Activated CD4-positive, alpha-beta memory T cell treated with anti-CD3 and anti-CD28 coated beads, Interleukin-2, amount 10 ng/mL, durations not matched to agents 7 days and 5 days (primary cell): ENCODE measurements around the gene MICALL2. TPM values are rescaled to one million over a fixed set of nuclear protein-coding genes. Genes with fewer than 3 reads are reported as not detected.

ENCODE experiments used
- CTCF ChIA-PET: fragments of 350-600 bp; sonication (Branson Sonifier 250); formaldehyde crosslinking; loops from one replicate; lab custom pipeline; 2021; ENCODE audit warnings: antibody characterized with exemption, inconsistent platforms; lab: Charles Lee
- POLR2A ChIA-PET: fragments of 350-600 bp; sonication (Branson Sonifier 250); formaldehyde crosslinking; loops from one replicate; lab custom pipeline; 2021; ENCODE audit warnings: antibody characterized with exemption; lab: Charles Lee
- DNase-seq: peaks from one replicate; pipeline ENCODE4 v3.0.0-alpha.2; 2020
- H3K27ac Mint-ChIP-seq: one replicate; pipeline ENCODE4 v1.8.0; 2021; ENCODE audit warnings: mild to moderate bottlenecking, mixed read lengths
- H3K27me3 Mint-ChIP-seq: one replicate; pipeline ENCODE4 v1.8.0; 2021; ENCODE audit warnings: mixed read lengths
- H3K36me3 Mint-ChIP-seq: one replicate; pipeline ENCODE4 v1.8.0; 2021; ENCODE audit warnings: low read depth, mixed read lengths
- H3K4me1 Mint-ChIP-seq: one replicate; pipeline ENCODE4 v1.8.0; 2021; ENCODE audit warnings: mixed read lengths
- H3K4me3 Mint-ChIP-seq: one replicate; pipeline ENCODE4 v1.8.0; 2021; ENCODE audit warnings: mild to moderate bottlenecking, mixed read lengths
- H3K9me3 Mint-ChIP-seq: one replicate; pipeline ENCODE4 v1.8.0; 2021; ENCODE audit warnings: mixed read lengths
- total RNA-seq, 2 experiments: library from RNA; stranded (reverse); gene quantifications; one replicate each; pipeline ENCODE4 v1.2.3, GENCODE V29; 2021

Gene MICALL2
- total RNA-seq, 2 experiments from 2014 or later, result 1.5 to 1.6 TPM

DNA sequence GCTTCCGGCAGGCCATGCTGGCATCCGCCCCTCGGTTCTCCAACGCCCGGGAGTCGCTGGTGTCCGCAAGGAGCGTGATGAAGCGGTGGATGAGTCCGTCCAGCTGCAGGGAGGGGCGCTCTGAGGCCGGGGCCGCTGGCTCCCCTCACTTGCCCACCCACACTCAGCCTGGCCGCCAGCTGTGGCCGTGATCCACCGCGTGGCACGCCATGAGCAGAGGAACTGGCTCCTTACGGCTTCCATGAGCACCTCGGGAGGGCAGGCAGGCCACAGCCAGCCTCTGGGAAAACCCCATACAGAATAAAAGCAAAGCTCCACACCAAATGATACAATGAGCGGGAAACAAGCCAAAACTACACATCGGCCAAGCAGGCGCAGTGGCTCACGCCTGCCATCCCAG is 15.5 kb upstream of the MICALL2 start:
- DNase-seq, result no peak
- no peaks in the 10 kb centered on the region for H3K9me3 Mint-ChIP-seq
- H3K27me3 Mint-ChIP-seq, result no peaks in the 10 kb centered on the region
- H3K4me1 Mint-ChIP-seq, result peaks cover 9% of the 10 kb centered on the region
- POLR2A ChIA-PET, result no interaction called here
- CTCF ChIA-PET, result interaction anchor here (0.6 to 1.5 kb wide), 13 partner anchors 9 to 297 kb away, joined by 3 to 5 read pairs (median 3); partner anchors contain the start of gene PSMG3
- H3K36me3 Mint-ChIP-seq, result no peaks in the 10 kb centered on the region
- H3K27ac Mint-ChIP-seq, result no peak overlapping the region
- no peak overlapping the region for H3K4me3 Mint-ChIP-seq

DNA sequence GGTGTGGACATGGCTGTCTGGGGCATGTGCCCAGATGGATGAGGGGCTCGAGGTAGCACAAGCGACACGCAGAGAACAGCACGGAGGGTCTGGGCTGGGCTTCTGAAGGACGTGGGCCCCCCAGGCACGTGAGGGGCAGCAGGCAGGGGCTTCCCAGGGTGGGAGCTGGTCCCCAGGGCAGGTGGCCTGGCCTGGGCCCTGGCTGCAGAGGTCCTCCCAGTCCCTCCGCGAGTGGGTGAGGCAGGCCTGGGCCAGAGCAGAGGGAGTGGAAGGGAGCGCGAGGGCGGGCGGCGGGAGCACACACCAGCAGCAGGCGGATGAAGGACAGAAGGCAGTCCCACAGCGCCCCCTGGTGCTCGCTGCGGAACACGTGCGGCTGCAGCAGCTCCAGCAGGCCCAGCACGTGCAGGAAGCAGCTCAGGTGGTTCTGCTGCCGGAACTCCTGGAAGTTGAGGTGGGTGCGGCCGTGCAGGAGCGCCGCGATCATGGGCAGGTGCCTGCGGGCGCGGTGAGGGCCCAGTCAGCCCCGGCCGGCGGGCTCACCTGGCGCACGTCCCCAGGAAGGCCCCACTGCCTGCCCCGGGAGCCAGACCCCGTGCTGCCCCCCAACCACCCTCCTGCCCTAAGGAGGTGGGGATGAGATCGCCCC is 14.7 kb upstream of the MICALL2 start:
- H3K4me3 Mint-ChIP-seq, result no peak overlapping the region
- no peaks in the 10 kb centered on the region for H3K27me3 Mint-ChIP-seq
- no peaks in the 10 kb centered on the region for H3K36me3 Mint-ChIP-seq
- DNase-seq, result peak; percentile 89
- peak overlapping the region; percentile 44 for H3K27ac Mint-ChIP-seq
- ChIA-PET POLR2A (interaction anchor here (0.6 kb wide), 1 partner anchor 500 kb away, joined by 3 read pairs; no protein-coding TSS in a partner anchor), CTCF (interaction anchor here (0.6 to 1.5 kb wide), 13 partner anchors 9 to 297 kb away, joined by 3 to 5 read pairs (median 3); partner anchors contain the start of gene PSMG3)
- no peaks in the 10 kb centered on the region for H3K9me3 Mint-ChIP-seq
- H3K4me1 Mint-ChIP-seq, result peaks cover 9% of the 10 kb centered on the region

DNA sequence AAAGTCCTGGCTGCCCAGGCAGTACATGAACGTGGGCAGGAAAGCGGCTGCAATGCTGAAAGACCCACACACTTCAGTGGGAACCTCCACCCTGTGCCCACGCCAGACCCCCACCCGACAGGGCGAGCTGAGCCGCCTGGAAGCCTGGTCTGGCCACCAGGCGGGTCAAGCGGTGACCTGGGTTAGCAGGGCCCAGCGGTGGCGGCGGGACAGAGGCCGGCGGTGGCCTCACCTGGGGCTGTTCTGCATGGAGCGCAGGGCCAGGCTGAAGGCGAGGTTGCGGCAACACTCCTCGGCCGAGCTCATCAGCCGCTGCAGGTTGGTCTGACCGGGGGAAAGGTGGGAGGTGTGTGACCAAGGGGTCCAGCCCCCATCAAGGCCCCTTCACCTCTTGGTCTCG is 11.6 kb upstream of the MICALL2 start:
- H3K27ac Mint-ChIP-seq, result no peak overlapping the region
- peaks cover 9% of the 10 kb centered on the region for H3K4me1 Mint-ChIP-seq
- no peaks in the 10 kb centered on the region for H3K9me3 Mint-ChIP-seq
- H3K27me3 Mint-ChIP-seq, result no peaks in the 10 kb centered on the region
- CTCF ChIA-PET, result no interaction called here
- DNase-seq, result no peak
- POLR2A ChIA-PET, result no interaction called here
- H3K36me3 Mint-ChIP-seq, result no peaks in the 10 kb centered on the region
- no peak overlapping the region for H3K4me3 Mint-ChIP-seq

DNA sequence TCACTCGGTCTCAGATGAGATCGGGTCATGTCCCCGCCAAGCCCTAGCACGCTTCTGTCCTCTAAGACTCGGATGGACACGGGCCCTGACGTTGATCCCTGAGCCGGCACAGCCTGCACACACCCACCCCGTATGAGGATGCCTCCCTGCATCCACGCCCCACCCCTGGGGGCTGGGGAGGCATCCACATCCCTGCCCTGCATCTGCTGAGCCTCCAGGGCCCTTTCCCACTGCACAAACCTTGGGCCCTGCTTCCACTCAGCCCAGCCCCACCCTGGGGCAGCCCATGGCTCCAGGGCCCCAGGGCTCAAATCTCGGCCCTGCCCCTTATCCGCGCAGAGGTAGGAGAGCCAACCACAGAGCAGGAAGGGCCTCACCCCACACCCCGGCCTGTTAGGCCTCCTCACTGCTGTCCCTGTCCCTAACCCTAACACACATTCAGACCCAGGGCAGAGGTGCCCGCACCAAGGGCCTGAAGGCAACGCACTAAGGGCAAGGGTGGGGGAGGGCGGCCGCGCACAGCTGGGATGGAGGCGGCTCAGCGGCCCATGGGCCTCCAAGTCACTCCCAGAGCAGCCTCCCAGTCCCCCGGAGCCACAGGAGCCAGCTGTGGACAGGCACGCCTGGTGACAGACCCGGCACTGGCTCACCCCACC is 9.5 kb upstream of the MICALL2 start:
- H3K9me3 Mint-ChIP-seq, result no peaks in the 10 kb centered on the region
- no peak for DNase-seq
- no peak overlapping the region for H3K27ac Mint-ChIP-seq
- ChIA-PET CTCF (no interaction called here), POLR2A (no interaction called here)
- no peak overlapping the region for H3K4me3 Mint-ChIP-seq
- no peaks in the 10 kb centered on the region for H3K36me3 Mint-ChIP-seq
- H3K27me3 Mint-ChIP-seq, result no peaks in the 10 kb centered on the region
- peaks cover 3% of the 10 kb centered on the region for H3K4me1 Mint-ChIP-seq

DNA sequence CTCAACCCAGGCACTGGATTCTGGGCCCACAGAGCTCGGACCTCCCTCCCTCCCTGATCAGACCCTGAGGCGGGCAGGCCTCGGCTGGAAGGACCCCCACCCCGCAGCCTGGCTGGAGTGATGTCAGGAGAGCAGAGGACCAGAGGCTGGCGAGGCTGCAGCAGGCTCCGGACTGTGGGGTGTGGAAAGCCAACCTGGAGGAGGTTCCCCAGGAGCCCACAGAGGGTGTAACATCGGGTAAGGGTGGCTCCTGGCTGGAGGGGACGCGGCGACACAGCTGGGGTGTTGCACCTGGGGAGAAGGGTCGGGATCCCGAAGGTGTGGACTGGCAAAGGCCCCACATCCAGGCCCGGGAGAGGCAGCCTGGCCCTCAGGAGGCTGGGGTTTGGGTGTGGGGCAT is 8.9 kb upstream of the MICALL2 start:
- Mint-ChIP-seq H3K36me3 (no peaks in the 10 kb centered on the region), H3K4me3 (no peak overlapping the region), H3K4me1 (peaks cover 1% of the 10 kb centered on the region), H3K27ac (no peak overlapping the region), H3K9me3 (no peaks in the 10 kb centered on the region), H3K27me3 (no peaks in the 10 kb centered on the region)
- CTCF ChIA-PET, result no interaction called here
- POLR2A ChIA-PET, result no interaction called here
- DNase-seq, result no peak

DNA sequence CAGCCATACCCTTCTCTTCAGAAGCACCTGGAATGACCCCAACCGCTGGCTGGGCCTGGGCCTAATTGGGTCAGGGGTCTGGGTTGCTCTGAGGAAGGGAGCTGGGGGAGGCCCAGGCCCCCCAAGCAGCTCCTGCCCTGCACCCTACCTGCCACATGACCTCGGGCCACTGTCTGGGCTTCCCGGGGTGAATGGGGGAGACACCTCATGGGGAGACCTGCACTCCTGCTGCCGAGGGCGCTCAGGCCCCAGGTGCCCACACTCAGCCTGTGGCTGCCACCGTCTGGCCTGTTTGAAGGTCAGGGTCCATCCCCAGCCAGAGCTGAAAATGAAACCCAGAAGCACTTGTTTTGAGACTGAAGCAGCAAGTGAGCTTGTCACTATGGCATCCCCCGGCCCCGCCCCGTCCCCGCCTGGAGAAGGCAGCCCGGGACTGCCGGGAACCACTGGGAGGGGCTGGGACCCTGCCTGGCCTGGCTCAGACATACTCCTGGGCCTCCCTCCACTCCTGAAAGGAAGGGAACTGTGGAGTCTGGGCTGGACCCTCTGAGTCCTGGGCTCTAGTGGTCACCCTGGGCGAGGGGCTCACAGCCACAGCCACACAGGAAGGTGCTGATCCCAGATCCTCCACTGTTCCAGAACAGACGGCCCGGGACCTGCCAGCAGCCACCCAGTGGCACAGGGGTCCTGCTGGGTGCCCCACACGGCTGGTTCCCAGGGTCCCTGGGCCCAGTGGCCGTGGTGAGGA is 7.4 kb upstream of the MICALL2 start:
- CTCF ChIA-PET, result no interaction called here
- no peak overlapping the region for H3K4me3 Mint-ChIP-seq
- H3K27me3 Mint-ChIP-seq, result no peaks in the 10 kb centered on the region
- H3K27ac Mint-ChIP-seq, result no peak overlapping the region
- POLR2A ChIA-PET, result no interaction called here
- H3K36me3 Mint-ChIP-seq, result no peaks in the 10 kb centered on the region
- DNase-seq, result no peak
- H3K4me1 Mint-ChIP-seq, result peaks cover 2% of the 10 kb centered on the region
- H3K9me3 Mint-ChIP-seq, result no peaks in the 10 kb centered on the region

DNA sequence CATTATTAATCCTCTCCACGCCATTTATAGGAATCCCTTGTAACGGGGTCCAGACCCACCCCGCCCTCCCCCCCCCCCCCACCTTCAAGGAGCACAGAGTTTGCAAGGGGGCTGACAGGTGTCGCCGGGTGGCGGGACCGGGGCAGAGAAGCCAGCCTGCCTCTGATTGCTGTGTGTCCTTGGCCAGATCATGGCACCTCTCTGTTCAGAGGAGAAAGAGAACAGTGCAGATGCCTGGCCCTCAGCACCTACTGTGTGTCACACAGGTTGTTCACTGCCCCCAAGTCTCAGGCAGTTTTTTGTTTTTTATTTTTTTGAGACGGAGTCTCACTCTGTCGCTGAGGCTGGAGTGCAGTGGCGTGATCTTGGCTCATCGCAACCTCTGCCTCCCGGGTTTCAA is 5.4 kb upstream of the MICALL2 start:
- H3K4me1 Mint-ChIP-seq, result peaks cover 7% of the 10 kb centered on the region
- H3K9me3 Mint-ChIP-seq, result no peaks in the 10 kb centered on the region
- CTCF ChIA-PET, result no interaction called here
- POLR2A ChIA-PET, result no interaction called here
- DNase-seq, result no peak
- H3K27me3 Mint-ChIP-seq, result no peaks in the 10 kb centered on the region
- no peaks in the 10 kb centered on the region for H3K36me3 Mint-ChIP-seq
- H3K27ac Mint-ChIP-seq, result no peak overlapping the region
- no peak overlapping the region for H3K4me3 Mint-ChIP-seq

DNA sequence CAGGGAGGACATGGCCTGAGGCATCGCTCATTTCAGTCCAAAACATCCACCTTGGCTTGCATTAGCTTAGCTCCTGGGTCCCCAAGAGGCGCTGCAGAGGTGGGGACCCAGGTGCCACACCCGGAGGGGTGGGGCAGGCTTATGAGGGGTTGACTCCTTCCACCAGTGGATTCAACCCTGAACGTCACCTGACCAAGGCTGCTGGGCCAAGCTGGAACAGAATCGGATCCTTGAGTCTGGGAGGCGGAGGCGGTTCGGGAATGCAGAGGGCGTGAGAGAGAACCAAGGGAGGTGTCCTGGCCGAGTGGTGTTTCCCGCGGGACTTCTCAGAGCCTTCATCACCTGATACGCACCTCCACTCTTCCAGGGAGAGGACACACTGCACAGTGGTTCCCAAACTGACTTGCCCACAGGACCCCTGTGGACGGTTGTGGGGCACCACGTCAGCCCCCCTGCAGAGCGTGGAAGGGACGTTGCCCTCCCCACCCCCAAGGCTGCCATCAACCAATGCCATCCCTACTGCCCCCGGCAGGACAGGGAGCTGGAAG is 4.5 kb upstream of the MICALL2 start:
- DNase-seq, result no peak
- Mint-ChIP-seq H3K27me3 (no peaks in the 10 kb centered on the region), H3K4me1 (peaks cover 7% of the 10 kb centered on the region), H3K4me3 (no peak overlapping the region), H3K9me3 (no peaks in the 10 kb centered on the region), H3K27ac (no peak overlapping the region), H3K36me3 (no peaks in the 10 kb centered on the region)
- POLR2A ChIA-PET, result no interaction called here
- CTCF ChIA-PET, result no interaction called here

DNA sequence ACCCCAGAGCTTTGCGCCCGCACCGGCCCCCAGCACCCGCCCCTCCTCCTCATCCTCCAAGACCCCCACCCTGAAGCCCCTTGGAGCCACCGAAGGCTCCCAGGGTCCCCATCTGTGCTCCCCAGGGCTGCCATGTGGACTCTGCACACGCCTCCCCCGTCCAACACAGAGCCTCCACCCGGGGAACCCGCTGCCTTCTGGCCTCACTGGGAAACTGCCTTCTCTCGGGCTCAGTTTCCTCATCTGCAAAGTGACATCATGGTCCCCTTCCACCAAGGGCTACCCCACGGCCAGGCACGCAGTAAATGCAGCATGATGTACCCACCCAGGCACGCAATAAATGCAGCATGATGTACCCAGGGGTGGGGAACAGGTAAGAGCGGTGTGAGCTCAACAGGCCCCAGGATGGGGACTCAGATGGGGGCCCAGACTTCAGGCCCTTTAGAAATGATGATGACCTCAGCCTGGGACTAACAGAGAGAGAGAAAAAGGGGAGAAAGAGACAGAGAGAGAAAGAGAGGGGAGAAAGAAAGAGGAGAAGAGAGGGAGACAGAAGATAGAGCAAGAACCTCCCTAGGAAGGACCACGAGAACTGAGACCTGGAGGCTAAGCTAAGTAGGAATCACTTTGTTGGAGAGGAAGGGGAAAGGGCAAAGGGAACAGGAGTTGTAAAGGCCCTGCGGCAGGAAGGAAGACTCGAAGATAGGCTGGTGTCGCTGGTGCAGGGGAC is 2.5 kb upstream of the MICALL2 start:
- DNase-seq, result no peak
- POLR2A ChIA-PET, result no interaction called here
- Mint-ChIP-seq H3K4me3 (no peak overlapping the region), H3K36me3 (no peaks in the 10 kb centered on the region), H3K27me3 (no peaks in the 10 kb centered on the region), H3K4me1 (peaks cover 7% of the 10 kb centered on the region), H3K9me3 (no peaks in the 10 kb centered on the region), H3K27ac (peak overlapping the region; percentile 5)
- CTCF ChIA-PET, result no interaction called here

DNA sequence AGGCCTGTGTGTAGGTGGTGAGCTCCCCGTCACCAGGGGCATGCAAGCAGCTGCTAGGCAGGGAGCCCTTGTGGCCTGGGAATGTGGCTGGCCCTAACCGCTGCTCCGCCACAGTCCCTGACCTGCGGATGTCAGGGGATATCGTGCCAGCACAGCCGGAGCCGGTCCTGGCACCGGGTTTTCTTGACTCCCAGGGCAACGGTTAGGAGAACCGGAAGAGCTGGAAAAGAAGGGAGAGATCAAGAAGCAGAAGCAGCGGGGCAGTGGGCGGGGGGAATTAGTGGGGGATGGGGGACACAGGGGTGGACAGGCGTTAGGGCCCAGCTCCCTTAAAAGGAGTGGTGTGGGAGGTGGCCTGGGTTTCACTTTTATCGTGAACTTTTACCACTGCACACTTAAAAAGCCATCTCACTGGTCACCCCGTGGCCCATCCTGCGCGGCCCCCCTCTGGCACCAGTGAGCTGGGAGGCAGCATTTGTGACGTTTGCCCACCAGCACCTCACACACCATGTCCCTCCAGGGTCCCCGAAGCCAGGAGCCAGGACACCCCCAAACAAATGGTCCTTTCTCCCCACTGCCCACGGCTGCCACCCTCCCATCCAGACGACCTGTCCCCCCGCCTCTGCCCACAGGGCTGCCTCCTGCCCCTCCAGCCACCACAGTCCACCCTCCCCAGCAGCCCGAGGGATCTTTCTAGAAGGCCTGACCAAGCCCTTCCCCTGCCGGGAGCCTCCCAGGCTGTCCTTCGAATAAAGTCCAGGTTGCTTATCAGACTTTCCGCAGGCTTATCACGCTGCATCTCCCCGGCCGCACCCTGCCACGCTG is 1.8 kb upstream of the MICALL2 start:
- Mint-ChIP-seq H3K27me3 (no peaks in the 10 kb centered on the region), H3K27ac (no peak overlapping the region), H3K36me3 (no peaks in the 10 kb centered on the region), H3K4me3 (no peak overlapping the region), H3K9me3 (no peaks in the 10 kb centered on the region), H3K4me1 (peaks cover 7% of the 10 kb centered on the region)
- ChIA-PET CTCF (interaction anchor here (1.2 kb wide), 1 partner anchor 13 kb away, joined by 3 read pairs; no protein-coding TSS in a partner anchor), POLR2A (no interaction called here)
- no peak for DNase-seq

DNA sequence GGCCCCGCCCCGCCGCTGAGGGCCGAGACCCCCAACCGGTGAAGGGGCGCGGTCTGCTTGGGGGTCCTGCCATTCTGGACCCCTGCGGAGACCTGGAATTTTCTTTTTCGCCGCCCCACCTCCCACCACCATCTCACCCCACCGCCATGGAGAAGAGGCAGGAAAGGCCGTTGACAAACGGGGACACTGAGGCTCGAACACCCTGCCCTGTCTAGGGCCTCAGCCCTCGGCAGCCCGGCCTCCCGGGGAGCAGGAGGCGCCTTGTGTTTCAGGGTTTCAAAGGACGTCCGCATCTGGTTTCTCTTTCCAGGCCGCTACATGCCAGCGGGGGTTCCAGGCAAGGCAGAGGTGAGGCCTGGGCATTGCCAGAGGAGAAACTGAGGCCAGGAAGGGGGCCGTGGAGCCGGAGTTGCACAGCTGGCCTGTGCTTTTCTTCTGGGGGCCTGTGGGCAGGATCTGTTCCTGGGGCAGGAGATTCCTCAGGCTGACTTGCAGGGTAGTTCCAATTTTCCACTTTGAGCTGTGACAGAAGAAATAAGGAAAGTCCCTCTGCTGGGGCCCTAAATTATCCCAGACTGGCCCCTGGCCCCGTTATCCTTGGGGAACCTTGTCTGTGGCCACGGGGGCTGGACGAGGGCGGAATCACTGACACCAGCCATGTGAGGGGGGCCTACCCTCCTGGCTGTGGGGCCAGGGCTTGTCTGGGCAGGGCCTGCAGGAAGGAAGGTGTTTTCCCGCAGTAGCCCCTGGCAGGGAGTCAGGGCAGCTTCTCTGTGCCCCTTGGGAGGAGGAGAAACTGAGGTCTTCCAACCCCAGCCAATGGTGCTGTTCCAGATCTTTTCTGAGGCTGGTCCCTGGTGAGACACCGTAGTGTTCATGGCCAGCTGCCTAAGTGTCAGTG is 900 bp upstream of the MICALL2 start:
- Mint-ChIP-seq H3K4me3 (peak overlapping the region; percentile 67), H3K27me3 (no peaks in the 10 kb centered on the region), H3K36me3 (no peaks in the 10 kb centered on the region), H3K9me3 (no peaks in the 10 kb centered on the region), H3K4me1 (peaks cover 7% of the 10 kb centered on the region), H3K27ac (no peak overlapping the region)
- DNase-seq, result no peak
- CTCF ChIA-PET, result interaction anchor here (1.2 kb wide), 1 partner anchor 14 kb away, joined by 3 read pairs; no protein-coding TSS in a partner anchor
- POLR2A ChIA-PET, result no interaction called here
